ENCODE measurements around the gene SPRR4. TPM values are rescaled to one million over a fixed set of nuclear protein-coding genes. Genes with fewer than 3 reads are reported as not detected.

The SPRR4 gene
- total RNA-seq, 1 donor from 2014 or later = not detected

DNA sequence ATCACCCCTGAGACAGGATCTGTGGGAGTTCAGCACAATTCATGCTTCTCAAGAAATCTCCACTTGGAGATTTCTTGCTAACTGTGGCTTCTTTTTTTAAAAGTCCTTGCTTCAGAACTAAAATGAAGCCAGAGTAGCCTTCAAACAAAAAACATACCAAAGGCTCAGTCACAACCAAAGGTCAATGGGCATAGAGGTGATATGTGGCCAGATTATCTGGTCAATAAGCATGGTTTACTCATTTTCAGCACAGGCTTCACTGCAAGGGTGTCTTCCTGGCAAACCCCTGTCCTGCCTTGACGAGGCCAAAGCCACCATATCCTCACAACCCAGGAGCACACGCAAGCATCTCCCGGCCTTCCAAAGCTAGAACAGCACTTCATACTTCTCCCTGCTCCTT, 11.2 kb upstream of the SPRR4 start:
- intact Hi-C loops (cut with micrococcal nuclease) = no loop called here
- H3K4me1 ChIP-seq = no peaks in the 10 kb centered on the region

DNA sequence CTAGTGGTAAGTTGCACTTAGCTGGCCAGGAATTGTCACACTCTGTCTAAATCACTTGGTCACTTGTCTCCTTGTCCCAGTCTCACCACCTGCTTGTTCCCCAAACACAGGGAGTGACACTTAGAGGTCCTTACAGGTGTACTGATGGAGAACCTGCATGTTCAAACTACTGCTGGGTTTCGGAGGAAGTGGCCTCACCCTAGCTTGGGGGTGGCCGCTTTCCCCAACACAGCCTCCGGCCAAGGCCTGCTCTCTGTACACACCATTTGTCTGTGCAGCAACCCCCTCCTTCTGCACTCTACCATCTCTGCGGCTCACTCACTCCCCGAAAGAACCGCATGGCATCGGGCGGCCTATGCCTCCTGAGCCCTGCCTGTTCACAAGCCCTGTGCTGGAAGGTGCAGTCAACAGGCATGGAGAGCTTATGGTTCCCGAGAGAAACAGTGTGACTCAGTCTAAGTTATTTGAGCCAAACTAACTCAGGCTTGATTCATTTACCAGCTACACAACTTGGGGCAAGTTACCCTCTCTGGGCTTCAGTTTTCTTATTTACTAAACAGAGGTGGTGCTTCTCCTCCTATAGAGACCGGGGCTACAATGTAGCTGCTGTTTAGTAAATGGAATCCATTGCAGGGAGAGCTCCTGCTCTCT, 10.5 kb upstream of the SPRR4 start:
- TF ChIP-seq, protein P1, sequence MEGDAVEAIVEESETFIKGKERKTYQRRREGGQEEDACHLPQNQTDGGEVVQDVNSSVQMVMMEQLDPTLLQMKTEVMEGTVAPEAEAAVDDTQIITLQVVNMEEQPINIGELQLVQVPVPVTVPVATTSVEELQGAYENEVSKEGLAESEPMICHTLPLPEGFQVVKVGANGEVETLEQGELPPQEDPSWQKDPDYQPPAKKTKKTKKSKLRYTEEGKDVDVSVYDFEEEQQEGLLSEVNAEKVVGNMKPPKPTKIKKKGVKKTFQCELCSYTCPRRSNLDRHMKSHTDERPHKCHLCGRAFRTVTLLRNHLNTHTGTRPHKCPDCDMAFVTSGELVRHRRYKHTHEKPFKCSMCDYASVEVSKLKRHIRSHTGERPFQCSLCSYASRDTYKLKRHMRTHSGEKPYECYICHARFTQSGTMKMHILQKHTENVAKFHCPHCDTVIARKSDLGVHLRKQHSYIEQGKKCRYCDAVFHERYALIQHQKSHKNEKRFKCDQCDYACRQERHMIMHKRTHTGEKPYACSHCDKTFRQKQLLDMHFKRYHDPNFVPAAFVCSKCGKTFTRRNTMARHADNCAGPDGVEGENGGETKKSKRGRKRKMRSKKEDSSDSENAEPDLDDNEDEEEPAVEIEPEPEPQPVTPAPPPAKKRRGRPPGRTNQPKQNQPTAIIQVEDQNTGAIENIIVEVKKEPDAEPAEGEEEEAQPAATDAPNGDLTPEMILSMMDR (IDR thresholded peaks at IDR 0.05; ENCODE audit: borderline replicate concordance) = no peak

More for the DNA sequence above, 11.2 kb upstream of the SPRR4 start:
- Histone ChIP-seq H3K4me3 (no peak overlapping the region), H3K9me3 (replicated peaks) (no peaks in the 10 kb centered on the region), H3K36me3 (no peaks in the 10 kb centered on the region), H3K27me3 (ENCODE audit: low read depth) (no peaks in the 10 kb centered on the region), H3K27ac (replicated peaks) (no peak overlapping the region)
- TF ChIP-seq, protein P1 (IDR thresholded peaks at IDR 0.05; ENCODE audit: borderline replicate concordance) = no peak
- no peak for DNase-seq

DNA sequence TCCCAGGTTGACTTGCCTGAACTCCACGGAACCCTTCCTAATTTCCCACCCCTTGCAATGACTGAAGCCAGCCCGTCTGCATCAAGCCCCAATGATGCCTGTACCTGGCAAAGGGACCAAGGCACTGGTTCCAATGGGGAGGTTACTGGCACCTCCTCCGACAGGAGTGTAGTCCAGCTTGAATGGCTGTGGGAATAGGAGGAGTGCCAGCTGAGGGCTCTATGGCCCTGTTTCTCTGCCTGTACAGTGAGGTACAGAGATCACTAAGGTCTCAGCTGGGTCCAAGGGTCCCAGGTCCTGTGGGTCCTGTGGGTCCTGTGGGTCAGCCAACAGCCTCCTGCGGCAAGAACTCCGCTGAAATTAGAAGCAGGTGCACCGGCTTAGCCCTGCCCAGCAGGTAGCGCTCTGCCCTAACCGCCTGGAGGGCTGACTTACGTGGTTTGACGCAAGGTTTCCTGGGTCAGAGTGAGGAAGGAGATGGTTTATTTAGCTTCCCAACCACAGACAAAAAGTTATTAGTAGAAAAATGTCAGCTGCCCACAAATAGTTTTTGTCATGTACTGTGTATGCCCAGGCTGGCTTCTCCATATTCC, 9.9 kb upstream of the SPRR4 start:
- no peaks in the 10 kb centered on the region for H3K4me1 ChIP-seq
- H3K4me3 ChIP-seq = no peak overlapping the region
- no peaks in the 10 kb centered on the region for H3K36me3 ChIP-seq
- DNase-seq = no peak
- intact Hi-C loops (cut with micrococcal nuclease) = no loop called here
- no peak overlapping the region for H3K27ac ChIP-seq (replicated peaks)
- H3K9me3 ChIP-seq (replicated peaks) = no peaks in the 10 kb centered on the region
- TF ChIP-seq, protein P1 (IDR thresholded peaks at IDR 0.05; ENCODE audit: borderline replicate concordance) = no peak
- no peaks in the 10 kb centered on the region for H3K27me3 ChIP-seq (ENCODE audit: low read depth)

More for the DNA sequence above, 10.5 kb upstream of the SPRR4 start:
- Histone ChIP-seq H3K9me3 (replicated peaks) (no peaks in the 10 kb centered on the region), H3K27ac (replicated peaks) (no peak overlapping the region), H3K4me1 (no peaks in the 10 kb centered on the region), H3K4me3 (no peak overlapping the region), H3K36me3 (no peaks in the 10 kb centered on the region), H3K27me3 (ENCODE audit: low read depth) (no peaks in the 10 kb centered on the region)
- DNase-seq = no peak
- intact Hi-C loops (cut with micrococcal nuclease) = no loop called here

DNA sequence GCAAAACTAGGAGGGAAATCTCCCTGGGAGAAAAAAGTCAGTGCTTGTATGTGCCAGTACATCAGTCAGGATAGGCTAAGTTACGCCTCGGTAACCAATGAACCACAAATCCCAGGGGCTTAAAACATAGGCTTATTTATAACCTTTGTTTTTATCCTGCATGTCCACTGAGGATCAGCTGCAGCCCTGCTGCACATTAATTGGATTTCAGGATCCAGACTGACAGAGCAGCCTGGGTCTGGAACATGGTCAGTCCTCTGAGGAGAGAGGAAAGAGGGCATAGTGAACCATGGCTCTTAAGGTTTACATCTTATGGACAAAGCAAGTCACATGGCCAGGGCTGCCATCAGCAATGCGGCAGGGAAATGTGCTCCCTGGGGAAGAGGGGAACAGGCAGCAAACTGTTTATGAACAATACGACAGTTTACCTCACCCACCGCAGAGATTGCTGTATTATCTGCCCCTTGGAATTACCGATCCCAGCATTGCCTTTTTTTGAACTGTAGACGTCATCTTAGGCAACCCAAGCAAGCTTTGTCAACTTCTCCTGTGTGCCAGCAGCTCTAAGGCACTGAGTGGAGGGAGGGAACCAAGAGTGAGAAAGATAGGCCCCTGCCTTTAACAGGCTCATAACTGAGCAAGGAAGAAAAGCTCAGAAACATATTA, 9.1 kb upstream of the SPRR4 start:
- Histone ChIP-seq H3K4me1 (no peaks in the 10 kb centered on the region), H3K4me3 (no peak overlapping the region), H3K36me3 (no peaks in the 10 kb centered on the region), H3K9me3 (replicated peaks) (no peaks in the 10 kb centered on the region), H3K27ac (replicated peaks) (no peak overlapping the region), H3K27me3 (ENCODE audit: low read depth) (no peaks in the 10 kb centered on the region)
- intact Hi-C loops (cut with micrococcal nuclease) = no loop called here
- DNase-seq = no peak
- TF ChIP-seq, protein P1 (IDR thresholded peaks at IDR 0.05; ENCODE audit: borderline replicate concordance) = no peak

DNA sequence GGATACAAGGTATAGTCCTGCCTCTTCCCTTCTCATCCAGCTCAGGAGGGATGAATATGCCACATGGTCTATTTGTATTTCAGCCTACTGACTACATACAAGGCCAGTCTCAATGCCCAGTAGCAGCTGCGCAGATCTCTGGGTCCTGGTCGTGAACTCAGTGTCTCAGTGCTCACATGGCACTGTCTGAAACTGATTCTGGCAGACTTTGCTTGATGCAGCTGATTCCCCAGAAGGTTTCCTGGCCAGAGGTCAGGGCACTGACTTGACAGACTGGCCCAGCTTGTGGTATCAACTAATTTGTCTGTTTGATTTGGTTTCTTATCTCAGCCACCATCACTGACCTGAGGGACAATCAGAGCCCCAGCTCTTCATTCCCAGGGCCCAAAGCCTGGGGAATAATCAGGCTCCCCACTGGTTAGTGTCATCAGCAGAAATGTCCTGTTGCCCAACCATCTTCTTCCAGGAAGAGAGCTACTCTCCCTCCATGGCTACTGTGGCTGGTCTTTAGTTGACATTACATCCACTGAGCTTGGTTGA, 7.5 kb upstream of the SPRR4 start:
- intact Hi-C loops (cut with micrococcal nuclease) = no loop called here
- peaks cover 10% of the 10 kb centered on the region for H3K27me3 ChIP-seq (ENCODE audit: low read depth)
- no peak overlapping the region for H3K4me3 ChIP-seq
- TF ChIP-seq, protein P1 (IDR thresholded peaks at IDR 0.05; ENCODE audit: borderline replicate concordance) = no peak
- H3K9me3 ChIP-seq (replicated peaks) = no peaks in the 10 kb centered on the region
- H3K27ac ChIP-seq (replicated peaks) = no peak overlapping the region
- no peak for DNase-seq
- H3K4me1 ChIP-seq = no peaks in the 10 kb centered on the region
- H3K36me3 ChIP-seq = no peaks in the 10 kb centered on the region
